ENCODE data around the gene RHOF. TPM values are rescaled to one million over a fixed set of nuclear protein-coding genes. Genes with fewer than 3 reads are reported as not detected.

The RHOF gene
- total RNA-seq, 1 experiment from 2014 or later = 36.7 TPM

GRCh38 chr12:121781998-121782979 lies 11.2 kb downstream of the RHOF start:
- ChIA-PET POLR2A (interaction anchor here (0.6 to 1.7 kb wide), 3 partner anchors 12 to 804 kb away, joined by 3 to 15 read pairs (median 6); partner anchors contain the start of genes HNF1A and RHOF), CTCF (interaction anchor here (0.9 to 1.5 kb wide), 2 partner anchors 12 to 70 kb away, joined by 3 to 18 read pairs; partner anchors contain the start of genes RHOF and TMEM120B)
- no peak overlapping the region for H3K4me3 Mint-ChIP-seq (ENCODE audit: unreplicated experiment)
- no peaks in the 10 kb centered on the region for H3K9me3 Mint-ChIP-seq (ENCODE audit: unreplicated experiment)
- DNase-seq = no peak
- Histone ChIP-seq H3K4me1 (peaks cover 10% of the 10 kb centered on the region), H3K9me3 (no peaks in the 10 kb centered on the region), H3K36me3 (ENCODE audit: control insufficient read depth, insufficient read depth, low read length) (no peaks in the 10 kb centered on the region; the same call in 1 of the 2 replicates), H3K4me3 (ENCODE audit: low read depth, low read length) (no peak overlapping the region), H3K27me3 (replicated peaks; ENCODE audit: control insufficient read depth, insufficient read depth, low read length) (no peaks in the 10 kb centered on the region)
- BruUV-seq (replicated peaks) = no TSS peak
- H3K36me3 Mint-ChIP-seq (ENCODE audit: insufficient read depth, unreplicated experiment) = peaks cover 49% of the 10 kb centered on the region
- H3K4me1 Mint-ChIP-seq (ENCODE audit: low read depth, unreplicated experiment) = peaks cover 24% of the 10 kb centered on the region
- TF ChIP-seq, protein P1, sequence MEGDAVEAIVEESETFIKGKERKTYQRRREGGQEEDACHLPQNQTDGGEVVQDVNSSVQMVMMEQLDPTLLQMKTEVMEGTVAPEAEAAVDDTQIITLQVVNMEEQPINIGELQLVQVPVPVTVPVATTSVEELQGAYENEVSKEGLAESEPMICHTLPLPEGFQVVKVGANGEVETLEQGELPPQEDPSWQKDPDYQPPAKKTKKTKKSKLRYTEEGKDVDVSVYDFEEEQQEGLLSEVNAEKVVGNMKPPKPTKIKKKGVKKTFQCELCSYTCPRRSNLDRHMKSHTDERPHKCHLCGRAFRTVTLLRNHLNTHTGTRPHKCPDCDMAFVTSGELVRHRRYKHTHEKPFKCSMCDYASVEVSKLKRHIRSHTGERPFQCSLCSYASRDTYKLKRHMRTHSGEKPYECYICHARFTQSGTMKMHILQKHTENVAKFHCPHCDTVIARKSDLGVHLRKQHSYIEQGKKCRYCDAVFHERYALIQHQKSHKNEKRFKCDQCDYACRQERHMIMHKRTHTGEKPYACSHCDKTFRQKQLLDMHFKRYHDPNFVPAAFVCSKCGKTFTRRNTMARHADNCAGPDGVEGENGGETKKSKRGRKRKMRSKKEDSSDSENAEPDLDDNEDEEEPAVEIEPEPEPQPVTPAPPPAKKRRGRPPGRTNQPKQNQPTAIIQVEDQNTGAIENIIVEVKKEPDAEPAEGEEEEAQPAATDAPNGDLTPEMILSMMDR (IDR thresholded peaks at IDR 0.05; ENCODE audit: insufficient read depth in 1 of 2, low read depth in 1 of 2, low read length in 1 of 2, severe bottlenecking in 1 of 2, unreplicated experiment in 1 of 2) = no peak
- H3K27ac Mint-ChIP-seq (ENCODE audit: unreplicated experiment) = peak overlapping the region; percentile 3
- H3K27me3 Mint-ChIP-seq (ENCODE audit: insufficient read depth, unreplicated experiment) = no peaks in the 10 kb centered on the region
- intact Hi-C loops (cut with micrococcal nuclease; ENCODE audit: unreplicated experiment) = no loop called here

GRCh38 chr12:121781484-121781997 lies 11.9 kb downstream of the RHOF start:
- no peaks in the 10 kb centered on the region for H3K9me3 Mint-ChIP-seq (ENCODE audit: unreplicated experiment)
- POLR2A ChIA-PET = interaction anchor here (0.6 to 1.7 kb wide), 3 partner anchors 13 to 803 kb away, joined by 3 to 15 read pairs (median 6); partner anchors contain the start of genes HNF1A and RHOF
- Histone ChIP-seq H3K4me1 (peaks cover 6% of the 10 kb centered on the region), H3K36me3 (ENCODE audit: control insufficient read depth, insufficient read depth, low read length) (no peaks in the 10 kb centered on the region; the same call in 1 of the 2 replicates), H3K4me3 (ENCODE audit: low read depth, low read length) (no peak overlapping the region), H3K27me3 (replicated peaks; ENCODE audit: control insufficient read depth, insufficient read depth, low read length) (no peaks in the 10 kb centered on the region), H3K9me3 (no peaks in the 10 kb centered on the region)
- H3K4me3 Mint-ChIP-seq (ENCODE audit: unreplicated experiment) = no peak overlapping the region
- no TSS peak for BruUV-seq (replicated peaks)
- peaks cover 24% of the 10 kb centered on the region for H3K4me1 Mint-ChIP-seq (ENCODE audit: low read depth, unreplicated experiment)
- H3K27me3 Mint-ChIP-seq (ENCODE audit: insufficient read depth, unreplicated experiment) = no peaks in the 10 kb centered on the region
- TF ChIP-seq, protein P1 (IDR thresholded peaks at IDR 0.05; ENCODE audit: insufficient read depth in 1 of 2, low read depth in 1 of 2, low read length in 1 of 2, severe bottlenecking in 1 of 2, unreplicated experiment in 1 of 2) = no peak
- intact Hi-C loops (cut with micrococcal nuclease; ENCODE audit: unreplicated experiment) = no loop called here
- no peak for DNase-seq
- peak overlapping the region; percentile 3 for H3K27ac Mint-ChIP-seq (ENCODE audit: unreplicated experiment)
- peaks cover 42% of the 10 kb centered on the region for H3K36me3 Mint-ChIP-seq (ENCODE audit: insufficient read depth, unreplicated experiment)
- CTCF ChIA-PET = interaction anchor here (0.9 to 1.5 kb wide), 2 partner anchors 13 to 69 kb away, joined by 3 to 18 read pairs; partner anchors contain the start of genes RHOF and TMEM120B

DNA sequence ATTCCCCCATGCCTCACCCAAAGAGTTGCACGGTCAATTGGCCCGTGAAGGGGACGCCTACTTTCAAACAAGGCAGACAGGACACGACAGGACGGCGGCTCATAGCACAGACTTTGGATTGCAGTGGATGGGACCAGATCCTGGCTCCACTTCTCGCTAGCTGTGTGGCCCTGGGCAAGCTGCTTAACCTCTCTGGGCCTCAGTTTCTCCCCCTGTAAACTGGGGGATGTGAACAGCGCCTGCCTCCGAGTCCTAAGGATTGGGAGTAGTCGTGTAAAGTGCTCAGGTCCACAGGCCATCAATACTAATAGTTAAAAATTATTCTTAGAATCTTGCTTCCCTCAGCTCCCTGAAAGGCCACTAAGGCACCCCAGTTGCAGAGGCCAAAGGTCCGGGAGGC lies 13.1 kb downstream of the RHOF start:
- Histone ChIP-seq H3K36me3 (ENCODE audit: control insufficient read depth, insufficient read depth, low read length) (no peaks in the 10 kb centered on the region; the same call in none of the 2 replicates), H3K27me3 (replicated peaks; ENCODE audit: control insufficient read depth, insufficient read depth, low read length) (no peaks in the 10 kb centered on the region), H3K9me3 (no peaks in the 10 kb centered on the region), H3K4me3 (ENCODE audit: low read depth, low read length) (no peak overlapping the region), H3K4me1 (peaks cover 5% of the 10 kb centered on the region; the same call in 1 of the 2 replicates)
- H3K9me3 Mint-ChIP-seq (ENCODE audit: unreplicated experiment) = no peaks in the 10 kb centered on the region
- H3K27ac Mint-ChIP-seq (ENCODE audit: unreplicated experiment) = no peak overlapping the region
- H3K36me3 Mint-ChIP-seq (ENCODE audit: insufficient read depth, unreplicated experiment) = peaks cover 40% of the 10 kb centered on the region
- BruUV-seq (replicated peaks) = no TSS peak
- TF ChIP-seq, protein P1 (IDR thresholded peaks at IDR 0.05; ENCODE audit: insufficient read depth in 1 of 2, low read depth in 1 of 2, low read length in 1 of 2, severe bottlenecking in 1 of 2, unreplicated experiment in 1 of 2) = no peak
- DNase-seq = no peak
- H3K4me1 Mint-ChIP-seq (ENCODE audit: low read depth, unreplicated experiment) = peaks cover 24% of the 10 kb centered on the region
- no peaks in the 10 kb centered on the region for H3K27me3 Mint-ChIP-seq (ENCODE audit: insufficient read depth, unreplicated experiment)
- POLR2A ChIA-PET = interaction anchor here (0.6 kb wide), 1 partner anchor 355 kb away, joined by 3 read pairs; no protein-coding TSS in a partner anchor
- intact Hi-C loops (cut with micrococcal nuclease; ENCODE audit: unreplicated experiment) = no loop called here
- H3K4me3 Mint-ChIP-seq (ENCODE audit: unreplicated experiment) = no peak overlapping the region
- CTCF ChIA-PET = no interaction called here

Measured in Caco-2 (cell line).